GM12878 (cell line): ENCODE results near the gene CCNG1. TPM values are rescaled to one million over a fixed set of nuclear protein-coding genes. Genes with fewer than 3 reads are reported as not detected.

ENCODE experiments used
- ATAC-seq: fragments of 200-7000 bp; cut with Tn5 transposase; 3 replicates; pipeline ENCODE4 v1.9.1; 2020; ENCODE audit warnings: mild to moderate bottlenecking, moderate library complexity
- BruUV-seq: library from RNA; stranded (reverse); fragments of 400-500 nt; replicated peaks from 2 replicates; lab custom pipeline; 2021; lab: Mats Ljungman, UMichigan
- CTCF ChIA-PET: fragments of 300-600 bp; sonication (Branson Sonifier 250); formaldehyde crosslinking; extraction: SDS; loops from one replicate; lab custom pipeline; 2021; ENCODE audit warnings: inconsistent platforms; lab: Yijun Ruan, JAX
- POLR2A ChIA-PET: fragments of 350-600 bp; formaldehyde crosslinking; extraction: SDS; loops from one replicate; lab custom pipeline; 2021; ENCODE audit warnings: inconsistent platforms; lab: Charles Lee
- RAD21 ChIA-PET: fragments of 300-600 bp; sonication (Branson Sonifier 250); formaldehyde crosslinking; loops from one replicate; lab custom pipeline; 2023; ENCODE audit warnings: antibody characterized with exemption; ENCODE audit not compliant: unreplicated experiment; lab: Charles Lee
- SMC1A ChIA-PET: fragments of 300-600 bp; sonication (Branson Sonifier 250); formaldehyde crosslinking; loops from one replicate; lab custom pipeline; 2023; ENCODE audit not compliant: unreplicated experiment, uncharacterized antibody; lab: Charles Lee
- DNase-seq: peaks from one replicate; pipeline ENCODE4 v3.0.0-alpha.2; 2011; ENCODE audit warnings: low read depth, low spot score
- FAIRE-seq: peaks from 3 replicates; lab custom pipeline; 2011; peaks lifted over from hg19 to GRCh38; lab: Jason Lieb, UNC
- H2AFZ ChIP-seq: 2 replicates; pipeline ENCODE4 v1.6.0; 2011; ENCODE audit warnings: low read depth, low read length, control low read depth; ENCODE audit not compliant: control insufficient read depth
- H3K27ac ChIP-seq: 2 replicates; pipeline ENCODE4 v1.5.1; 2011; ENCODE audit warnings: control low read depth; ENCODE audit not compliant: control insufficient read depth, insufficient read depth
- H3K27me3 ChIP-seq, 2 experiments: replicated peaks in 1 of 2; 2 replicates each; pipeline versions ENCODE4 v1.6.0 to v1.6.1; 2011; ENCODE audit warnings: low read length in 1 of 2; ENCODE audit not compliant: control insufficient read depth in 2 of 2, insufficient read depth in 2 of 2
- H3K36me3 ChIP-seq, 2 experiments: 2 replicates each; pipeline ENCODE4 v1.5.1; 2011; ENCODE audit warnings: low read length in 1 of 2; ENCODE audit not compliant: control insufficient read depth in 2 of 2, insufficient read depth in 2 of 2
- H3K4me1 ChIP-seq: 2 replicates; pipeline ENCODE4 v1.6.1; 2011; ENCODE audit warnings: mild to moderate bottlenecking, low read length, moderate library complexity, mixed read lengths; ENCODE audit not compliant: control insufficient read depth, insufficient read depth
- H3K4me2 ChIP-seq: 2 replicates; pipeline ENCODE4 v1.6.0; 2011; ENCODE audit warnings: control low read depth; ENCODE audit not compliant: control insufficient read depth, insufficient read depth
- H3K4me3 ChIP-seq: fragments of 200-600 bp; sonication (generic); 2 replicates; pipeline ENCODE4 v1.5.1; 2016
- H3K79me2 ChIP-seq: 2 replicates; pipeline ENCODE4 v1.6.0; 2011; ENCODE audit warnings: low read length; ENCODE audit not compliant: control insufficient read depth, insufficient read depth
- H3K9ac ChIP-seq: 2 replicates; pipeline ENCODE4 v1.8.0; 2011; ENCODE audit warnings: low read length, control low read depth, mixed read lengths; ENCODE audit not compliant: control insufficient read depth, insufficient read depth
- H3K9me3 ChIP-seq: replicated peaks from 3 replicates; pipeline ENCODE4 v1.5.1; 2011; ENCODE audit warnings: mild to moderate bottlenecking, low read length; ENCODE audit not compliant: control insufficient read depth, insufficient read depth
- H4K20me1 ChIP-seq: 2 replicates; pipeline ENCODE4 v1.6.0; 2011; ENCODE audit not compliant: control insufficient read depth, insufficient read depth
- ASH2L ChIP-seq: fragments of 300-600, 200-600 bp; sonication (generic); IDR thresholded peaks from 2 replicates; pipeline ENCODE4 v1.6.1; 2017; ENCODE audit warnings: low read depth, mild to moderate bottlenecking, borderline replicate concordance
- BMI1 ChIP-seq: fragments of 450-650 bp; IDR thresholded peaks from 2 replicates; pipeline ENCODE4 v1.6.1; 2016; ENCODE audit warnings: mild to moderate bottlenecking, moderate library complexity, borderline replicate concordance
- CHD2 ChIP-seq: IDR thresholded peaks from 2 replicates; pipeline ENCODE4 v1.6.1; 2011; ENCODE audit warnings: low read depth, low read length, improper control_type of control experiment, borderline replicate concordance
- HDAC2 ChIP-seq: fragments of 200-600 bp; sonication (generic); IDR thresholded peaks from 2 replicates; pipeline ENCODE4 v1.6.1; 2017
- JUND ChIP-seq: IDR thresholded peaks from 2 replicates; pipeline ENCODE4 v1.6.1; 2012; ENCODE audit warnings: low read depth, mild to moderate bottlenecking, low read length, improper control_type of control experiment, moderate library complexity
- MTA2 ChIP-seq: fragments of 450-650 bp; IDR thresholded peaks from 2 replicates; pipeline ENCODE4 v1.6.1; 2016; ENCODE audit warnings: low read depth, mild to moderate bottlenecking, moderate library complexity
- RAD21 ChIP-seq: IDR thresholded peaks from 2 replicates; pipeline ENCODE4 v1.6.1; 2011; ENCODE audit warnings: mild to moderate bottlenecking, low read depth, low read length, moderate library complexity; ENCODE audit not compliant: insufficient read depth
- RUNX3 ChIP-seq: IDR thresholded peaks from 2 replicates; pipeline ENCODE4 v1.6.1; 2012; ENCODE audit warnings: low read length, inconsistent platforms
- SIX5 ChIP-seq: IDR thresholded peaks from 2 replicates; pipeline ENCODE4 v1.6.1; 2011; ENCODE audit warnings: mild to moderate bottlenecking, low read depth, low read length, moderate library complexity; ENCODE audit not compliant: severe bottlenecking
- SUZ12 ChIP-seq: fragments of 200-600 bp; sonication (generic); IDR thresholded peaks from one replicate; pipeline ENCODE4 v1.6.1; 2018; ENCODE audit warnings: antibody characterized with exemption, mild to moderate bottlenecking; ENCODE audit not compliant: unreplicated experiment
- TARDBP ChIP-seq: IDR thresholded peaks from 2 replicates; pipeline ENCODE4 v1.6.1; 2016; ENCODE audit warnings: borderline replicate concordance
- TCF3 ChIP-seq: IDR thresholded peaks from 2 replicates; pipeline ENCODE4 v1.6.1; 2012; ENCODE audit warnings: low read depth, mild to moderate bottlenecking, low read length, borderline replicate concordance; ENCODE audit not compliant: insufficient read depth
- WRNIP1 ChIP-seq: IDR thresholded peaks from 2 replicates; pipeline ENCODE4 v1.6.1; 2011; ENCODE audit warnings: low read depth, low read length, improper control_type of control experiment, borderline replicate concordance
- ZNF274 ChIP-seq: IDR thresholded peaks from one replicate; pipeline ENCODE4 v1.8.0; 2011; ENCODE audit not compliant: insufficient read length, insufficient read depth
- ZZZ3 ChIP-seq: IDR thresholded peaks from 2 replicates; pipeline ENCODE4 v1.6.1; 2011; ENCODE audit warnings: low read depth; ENCODE audit not compliant: control insufficient read depth, insufficient read length
- WGBS: methylation state at CpG from one replicate; pipeline ENCODE4 v1.1.6; 2016; ENCODE audit warnings: low lambda C conversion rate; ENCODE audit not compliant: insufficient replicate concordance, insufficient coverage; ENCODE audit errors: missing lambda C conversion rate; 5-methylcytosine and 5-hydroxymethylcytosine counted together
- in situ Hi-C: fragments of 300-500 bp; cut with MboI; formaldehyde crosslinking; loops from 9 replicates; pipeline ENCODE4 v1.14.3; 2018; ENCODE audit warnings: mixed read lengths
- intact Hi-C: fragments of 100-400 bp; cut with micrococcal nuclease; formaldehyde crosslinking; loops from one replicate; pipeline ENCODE4 v1.14.2; 2022; ENCODE audit not compliant: unreplicated experiment
- polyA plus RNA-seq, 11 experiments: library from polyadenylated mRNA; depleted of rRNA in 4 of 11; unstranded in 6 of 11; stranded (reverse) in 5 of 11; fragments of >200 nt; fragmentation: Nextera tagmentation in 4 of 11; fragmentation: Illumina TruSeq in 1 of 11; extraction: Ambion mirVana in 4 of 11; extraction: Trizol in 1 of 11; gene quantifications; 1 replicate in 1 of 11; 2 replicates in 10 of 11; pipeline versions ENCODE4 v1.2.1 to v1.2.3, GENCODE V29; 2011 to 2016; ENCODE audit warnings: inconsistent platforms in 2 of 11, missing spikeins in 2 of 11, low read depth in 1 of 11
- total RNA-seq, 4 experiments: library from RNA; depleted of rRNA in 3 of 4; stranded (reverse); fragments of >200 nt in 3 of 4; fragmentation: Illumina TruSeq in 1 of 4; extraction: Trizol in 1 of 4; gene quantifications; 2 replicates each; pipeline versions ENCODE4 v1.2.1 to v1.2.3, GENCODE V29; 2013 to 2021
- TF ChIP-seq, protein P1 (sequence below): fragments of 450-650 bp; IDR thresholded peaks from 2 replicates; pipeline ENCODE4 v1.6.1; 2016; ENCODE audit warnings: mild to moderate bottlenecking
- TF ChIP-seq, protein P2 (sequence below): fragments of 450-650 bp; conservative IDR thresholded peaks from 2 replicates; pipeline ENCODE4 v1.6.1; 2017; ENCODE audit warnings: mild to moderate bottlenecking, moderate library complexity

The CCNG1 gene
- total and polyA plus RNA-seq, 10 of the 15 experiments (the other 5 are each of a cell fraction or from before 2014, with no cell fraction given), result 90.1 to 274 (median 200) TPM

DNA sequence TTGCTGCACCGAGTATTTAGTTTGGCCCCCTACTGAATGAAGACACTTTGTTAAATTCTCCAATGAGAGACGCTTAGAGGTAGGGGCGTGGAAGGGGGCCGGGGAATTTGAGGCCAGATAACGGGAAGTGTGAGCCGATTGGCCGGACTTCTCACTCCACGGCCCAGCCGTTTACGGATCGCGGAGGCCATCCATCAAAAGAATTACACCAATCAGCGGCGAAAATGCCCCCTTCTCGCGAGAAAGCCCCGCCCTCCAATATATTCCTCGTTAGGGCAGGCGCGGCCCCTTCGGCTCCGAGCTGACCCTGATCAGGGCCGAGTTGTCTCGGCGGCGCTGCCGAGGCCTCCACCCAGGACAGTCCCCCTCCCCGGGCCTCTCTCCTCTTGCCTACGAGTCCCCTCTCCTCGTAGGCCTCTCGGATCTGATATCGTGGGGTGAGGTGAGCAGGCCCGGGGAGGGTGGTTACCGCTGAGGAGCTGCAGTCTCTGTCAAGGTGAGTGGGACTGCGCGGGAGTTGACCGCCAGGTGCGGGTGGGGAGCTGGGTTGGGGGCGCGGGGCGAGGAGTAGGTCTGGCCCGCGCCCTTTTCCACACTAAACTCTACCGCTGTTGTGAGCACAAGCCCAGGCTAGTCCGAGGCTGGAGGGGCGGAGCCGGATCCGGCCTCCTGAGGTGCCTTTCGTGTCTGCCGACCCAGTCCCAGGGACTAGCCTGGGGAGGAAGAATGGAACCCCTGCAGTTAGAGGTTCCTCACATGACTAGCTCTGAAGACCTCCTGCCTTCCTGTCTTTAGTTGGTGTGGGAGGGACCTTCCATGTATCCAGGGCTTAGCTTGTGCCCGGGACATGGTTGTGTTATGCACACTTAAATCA lies at the start of gene CCNG1 (continued):
- 0 out of 2 replicates have a peak, but pooled peaks have one; percentile 37 for TF ChIP-seq TCF3
- TF ChIP-seq CHD2, result peak; percentile 96
- no peak for TF ChIP-seq WRNIP1
- TF ChIP-seq RUNX3, result no peak
- TF ChIP-seq BMI1, result no peak
- no peak for TF ChIP-seq HDAC2
- no peak for TF ChIP-seq JUND
- TF ChIP-seq RAD21, result no peak
- no peak for TF ChIP-seq ASH2L
- TF ChIP-seq, protein P1, sequence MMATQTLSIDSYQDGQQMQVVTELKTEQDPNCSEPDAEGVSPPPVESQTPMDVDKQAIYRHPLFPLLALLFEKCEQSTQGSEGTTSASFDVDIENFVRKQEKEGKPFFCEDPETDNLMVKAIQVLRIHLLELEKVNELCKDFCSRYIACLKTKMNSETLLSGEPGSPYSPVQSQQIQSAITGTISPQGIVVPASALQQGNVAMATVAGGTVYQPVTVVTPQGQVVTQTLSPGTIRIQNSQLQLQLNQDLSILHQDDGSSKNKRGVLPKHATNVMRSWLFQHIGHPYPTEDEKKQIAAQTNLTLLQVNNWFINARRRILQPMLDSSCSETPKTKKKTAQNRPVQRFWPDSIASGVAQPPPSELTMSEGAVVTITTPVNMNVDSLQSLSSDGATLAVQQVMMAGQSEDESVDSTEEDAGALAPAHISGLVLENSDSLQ, result peak; percentile 99

DNA sequence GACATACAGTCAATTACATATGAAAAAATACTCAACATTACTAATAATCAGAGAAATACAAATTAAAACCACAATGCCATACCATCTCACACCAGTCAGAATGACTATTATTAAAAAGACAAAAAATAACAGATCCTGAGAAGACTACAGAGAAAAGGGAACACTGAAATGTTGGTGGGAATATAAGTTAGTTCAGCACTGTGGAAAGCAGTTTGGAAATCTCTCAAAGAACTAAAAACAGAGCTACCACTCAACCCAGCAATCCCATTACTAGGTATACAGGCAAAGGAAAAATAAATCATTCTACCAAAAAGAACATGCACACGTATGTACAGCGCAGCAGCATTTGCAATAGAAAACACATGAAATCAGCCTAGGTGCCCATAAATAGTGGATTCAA lies 41.6 kb upstream of the CCNG1 start:
- H3K27me3 ChIP-seq, result no peaks in the 10 kb centered on the region
- in situ Hi-C loops, result no loop called here
- H3K36me3 ChIP-seq, result no peaks in the 10 kb centered on the region
- 95% methylated on average over 2 of the region's 2 CpGs for WGBS
- H3K79me2 ChIP-seq, result no peaks in the 10 kb centered on the region
- no peaks in the 10 kb centered on the region for H3K9me3 ChIP-seq
- SMC1A ChIA-PET, result no interaction called here
- no peak overlapping the region for H3K9ac ChIP-seq
- CTCF ChIA-PET, result no interaction called here
- POLR2A ChIA-PET, result no interaction called here
- no peak overlapping the region for H3K27ac ChIP-seq
- DNase-seq, result no peak
- no peaks in the 10 kb centered on the region for H3K4me1 ChIP-seq
- TF ChIP-seq ZNF274, result no peak
- no peak for TF ChIP-seq HDAC2
- no peak for TF ChIP-seq SUZ12
- no peak for TF ChIP-seq ZZZ3
- TF ChIP-seq MTA2, result no peak
- no peak for TF ChIP-seq TARDBP
- no peak for TF ChIP-seq SIX5
- TF ChIP-seq, protein P2, sequence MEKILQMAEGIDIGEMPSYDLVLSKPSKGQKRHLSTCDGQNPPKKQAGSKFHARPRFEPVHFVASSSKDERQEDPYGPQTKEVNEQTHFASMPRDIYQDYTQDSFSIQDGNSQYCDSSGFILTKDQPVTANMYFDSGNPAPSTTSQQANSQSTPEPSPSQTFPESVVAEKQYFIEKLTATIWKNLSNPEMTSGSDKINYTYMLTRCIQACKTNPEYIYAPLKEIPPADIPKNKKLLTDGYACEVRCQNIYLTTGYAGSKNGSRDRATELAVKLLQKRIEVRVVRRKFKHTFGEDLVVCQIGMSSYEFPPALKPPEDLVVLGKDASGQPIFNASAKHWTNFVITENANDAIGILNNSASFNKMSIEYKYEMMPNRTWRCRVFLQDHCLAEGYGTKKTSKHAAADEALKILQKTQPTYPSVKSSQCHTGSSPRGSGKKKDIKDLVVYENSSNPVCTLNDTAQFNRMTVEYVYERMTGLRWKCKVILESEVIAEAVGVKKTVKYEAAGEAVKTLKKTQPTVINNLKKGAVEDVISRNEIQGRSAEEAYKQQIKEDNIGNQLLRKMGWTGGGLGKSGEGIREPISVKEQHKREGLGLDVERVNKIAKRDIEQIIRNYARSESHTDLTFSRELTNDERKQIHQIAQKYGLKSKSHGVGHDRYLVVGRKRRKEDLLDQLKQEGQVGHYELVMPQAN, result no peak
- TF ChIP-seq, all 136 proteins: peak for 0
- no TSS peak for BruUV-seq
- intact Hi-C loops, result no loop called here
- H2AFZ ChIP-seq, result no peak overlapping the region
- ATAC-seq (no peak), FAIRE-seq (no peak)
- H3K4me3 ChIP-seq, result no peak overlapping the region
- RAD21 ChIA-PET, result no interaction called here
- no peak overlapping the region for H3K4me2 ChIP-seq
- no peaks in the 10 kb centered on the region for H4K20me1 ChIP-seq
